Breast epithelium (tissue), 4 donors: ENCODE results near the gene GNPTAB. TPM values are rescaled to one million over a fixed set of nuclear protein-coding genes. Genes with fewer than 3 reads are reported as not detected.

ENCODE experiments used
- DNase-seq, 2 donors: peaks; one replicate each; pipeline ENCODE4 v3.0.0-alpha.2; 2019; ENCODE audit warnings: low spot score in 2 of 2
- H3K27ac ChIP-seq, 2 donors: fragments of 200-600 bp; sonication (generic) in 1 of 2; one replicate each; pipeline ENCODE4 v1.5.1; 2016 to 2019; ENCODE audit warnings: mild to moderate bottlenecking in 1 of 2
- H3K27me3 ChIP-seq, 2 donors: fragments of 200-600 bp; sonication (generic) in 1 of 2; one replicate each; pipeline versions ENCODE4 v1.5.1 to v1.6.0; 2017 to 2019; ENCODE audit warnings: control low read depth in 1 of 2, mild to moderate bottlenecking in 1 of 2
- H3K36me3 ChIP-seq: fragments of 200-600 bp; one replicate; pipeline ENCODE4 v1.5.1; 2019
- H3K4me1 ChIP-seq, 2 donors: fragments of 200-600 bp; sonication (generic); one replicate each; pipeline ENCODE4 v1.5.1; 2016 to 2019; ENCODE audit warnings: control low read depth in 1 of 2
- H3K4me3 ChIP-seq, 3 donors: fragments of 200-600 bp; sonication (generic); 1 replicate in 2 of 3; 2 replicates in 1 of 3; pipeline ENCODE4 v1.5.1; 2016 to 2019; ENCODE audit warnings: mild to moderate bottlenecking in 3 of 3, moderate library complexity in 2 of 3
- H3K9me3 ChIP-seq, 2 donors: fragments of 200-600 bp; sonication (generic) in 1 of 2; one replicate each; pipeline ENCODE4 v1.5.1; 2016 to 2019; ENCODE audit warnings: control low read depth in 1 of 2
- POLR2A ChIP-seq: fragments of 450-650 bp; IDR thresholded peaks from one replicate; pipeline ENCODE4 v1.6.1; 2016; ENCODE audit warnings: antibody characterized with exemption, mild to moderate bottlenecking, moderate library complexity
- POLR2AphosphoS5 ChIP-seq, 3 donors: sonication (generic); formaldehyde crosslinking; IDR thresholded peaks; one replicate each; pipeline ENCODE4 v1.6.1; 2017; ENCODE audit warnings: antibody characterized with exemption in 3 of 3
- intact Hi-C: fragments of 100-400 bp; cut with DNase I; formaldehyde crosslinking; loops from one replicate; pipeline ENCODE4 v1.15.1; 2023; ENCODE audit warnings: low total_unique reads
- total RNA-seq, 3 donors: library from RNA; depleted of rRNA; stranded (reverse); fragments of >200 nt; gene quantifications; one replicate each; pipeline ENCODE4 v1.1.0, GENCODE V29; 2016
- TF ChIP-seq, protein P1 (sequence below), 3 donors: fragments of 450-650 bp; IDR thresholded peaks; one replicate each; pipeline ENCODE4 v1.5.1; 2016 to 2017; ENCODE audit warnings: antibody characterized with exemption in 3 of 3, mild to moderate bottlenecking in 3 of 3, moderate library complexity in 3 of 3

Gene GNPTAB
- total RNA-seq, 3 donors from 2014 or later = 37.4 to 59.0 (median 39.7) TPM

DNA sequence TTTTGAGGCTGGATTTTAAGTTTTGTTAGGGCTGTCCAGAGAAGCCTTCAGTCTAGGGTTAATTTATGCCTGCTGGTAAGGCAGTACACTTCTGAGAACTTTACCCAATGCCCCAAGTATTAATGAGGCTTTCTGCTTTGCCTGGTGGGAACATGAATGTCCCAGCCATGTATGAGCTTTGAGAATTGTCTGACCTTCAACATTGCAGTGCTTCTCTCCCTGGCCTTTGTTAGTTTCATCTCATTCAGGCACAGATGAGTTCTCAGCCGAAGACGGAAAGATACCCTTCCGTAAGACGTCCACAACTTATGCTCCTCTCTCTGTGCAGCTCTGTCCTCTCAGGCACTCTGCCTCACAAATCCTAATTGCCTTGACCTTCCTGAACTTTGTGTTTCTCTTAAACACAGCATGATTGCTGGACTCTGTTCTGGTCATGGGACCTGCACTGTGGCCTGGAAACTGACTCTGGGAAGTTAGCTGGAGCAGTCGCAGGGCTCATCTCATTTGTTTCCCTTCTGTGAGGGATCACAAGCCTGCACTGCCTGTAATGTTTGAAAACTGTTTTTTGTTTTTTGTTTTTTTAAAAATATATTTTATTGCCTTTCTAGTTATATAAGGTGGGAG lies 117.6 kb downstream of the GNPTAB start:
- TF ChIP-seq POLR2AphosphoS5 (IDR thresholded peaks at IDR 0.05) (no peak), POLR2A (no peak)
- TF ChIP-seq, protein P1, sequence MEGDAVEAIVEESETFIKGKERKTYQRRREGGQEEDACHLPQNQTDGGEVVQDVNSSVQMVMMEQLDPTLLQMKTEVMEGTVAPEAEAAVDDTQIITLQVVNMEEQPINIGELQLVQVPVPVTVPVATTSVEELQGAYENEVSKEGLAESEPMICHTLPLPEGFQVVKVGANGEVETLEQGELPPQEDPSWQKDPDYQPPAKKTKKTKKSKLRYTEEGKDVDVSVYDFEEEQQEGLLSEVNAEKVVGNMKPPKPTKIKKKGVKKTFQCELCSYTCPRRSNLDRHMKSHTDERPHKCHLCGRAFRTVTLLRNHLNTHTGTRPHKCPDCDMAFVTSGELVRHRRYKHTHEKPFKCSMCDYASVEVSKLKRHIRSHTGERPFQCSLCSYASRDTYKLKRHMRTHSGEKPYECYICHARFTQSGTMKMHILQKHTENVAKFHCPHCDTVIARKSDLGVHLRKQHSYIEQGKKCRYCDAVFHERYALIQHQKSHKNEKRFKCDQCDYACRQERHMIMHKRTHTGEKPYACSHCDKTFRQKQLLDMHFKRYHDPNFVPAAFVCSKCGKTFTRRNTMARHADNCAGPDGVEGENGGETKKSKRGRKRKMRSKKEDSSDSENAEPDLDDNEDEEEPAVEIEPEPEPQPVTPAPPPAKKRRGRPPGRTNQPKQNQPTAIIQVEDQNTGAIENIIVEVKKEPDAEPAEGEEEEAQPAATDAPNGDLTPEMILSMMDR (IDR thresholded peaks at IDR 0.05) = no peak
- no peaks in the 10 kb centered on the region for H3K27me3 ChIP-seq
- H3K4me1 ChIP-seq = no peaks in the 10 kb centered on the region
- no peaks in the 10 kb centered on the region for H3K36me3 ChIP-seq
- peak in 1 of 2 donors; percentile 33 for DNase-seq
- peak overlapping the region; percentile 52 to 69 for H3K27ac ChIP-seq
- peak overlapping the region in 1 of 3 donors; percentile 27 for H3K4me3 ChIP-seq
- no peaks in the 10 kb centered on the region for H3K9me3 ChIP-seq
- intact Hi-C loops = no loop called here

DNA sequence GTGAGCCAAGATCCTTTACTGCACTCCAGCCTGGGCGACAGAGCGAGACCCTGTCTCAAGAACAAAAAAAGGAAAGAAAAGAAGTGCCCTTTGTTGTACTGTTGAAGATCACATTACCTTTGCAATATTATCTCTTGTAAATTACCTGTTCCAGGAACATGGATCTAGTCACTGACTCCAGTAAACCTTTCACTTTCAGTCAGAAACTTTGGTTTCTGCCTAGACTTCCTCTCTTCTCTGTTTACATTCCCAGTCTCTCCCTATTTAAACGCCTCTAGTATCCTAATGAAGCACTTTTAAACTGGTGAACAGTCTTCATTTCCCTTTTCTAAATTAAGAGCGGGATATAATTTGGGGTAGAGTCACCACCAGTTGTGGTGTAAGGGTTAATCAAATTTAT lies 120.5 kb downstream of the GNPTAB start:
- no peak overlapping the region for H3K4me3 ChIP-seq
- no peaks in the 10 kb centered on the region for H3K9me3 ChIP-seq
- DNase-seq = no peak
- intact Hi-C loops = no loop called here
- H3K27ac ChIP-seq = no peak overlapping the region
- H3K27me3 ChIP-seq = no peaks in the 10 kb centered on the region
- TF ChIP-seq POLR2A (no peak), POLR2AphosphoS5 (IDR thresholded peaks at IDR 0.05) (no peak)
- TF ChIP-seq, protein P1 (IDR thresholded peaks at IDR 0.05) = no peak
- H3K36me3 ChIP-seq = no peaks in the 10 kb centered on the region
- no peaks in the 10 kb centered on the region for H3K4me1 ChIP-seq

DNA sequence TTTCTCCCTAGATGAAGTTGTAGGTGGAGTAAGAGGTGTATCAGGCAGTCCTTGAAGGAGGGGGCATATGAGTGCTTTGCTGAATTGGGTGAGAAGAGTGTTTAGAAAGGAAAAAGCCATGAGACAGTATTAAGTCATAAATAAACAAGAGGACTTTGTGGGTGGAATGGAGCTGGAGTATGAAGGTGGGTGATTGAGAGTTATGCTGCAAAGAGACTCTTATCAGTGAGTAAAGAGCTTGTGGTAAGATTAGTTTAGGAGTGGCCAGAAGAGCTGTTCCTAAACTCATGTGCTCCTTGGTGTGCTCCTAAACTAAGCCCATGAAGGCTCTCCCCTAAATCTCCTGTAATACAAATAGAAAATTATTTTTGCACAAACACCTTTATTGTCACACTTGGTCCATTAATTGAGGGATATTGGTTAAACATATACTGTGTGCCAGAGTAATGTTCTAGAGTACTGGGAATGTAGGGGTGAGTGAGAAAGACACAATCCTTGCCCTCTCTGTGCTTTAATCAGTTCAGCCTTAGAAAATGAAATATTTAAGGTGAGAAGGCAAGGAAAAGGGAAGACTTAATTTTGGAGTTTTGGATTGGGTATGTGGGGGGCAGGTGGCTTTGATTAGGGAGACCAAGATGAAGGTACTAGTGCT lies 123.5 kb downstream of the GNPTAB start:
- intact Hi-C loops = no loop called here
- H3K27me3 ChIP-seq = no peaks in the 10 kb centered on the region
- TF ChIP-seq POLR2A = no peak
- TF ChIP-seq POLR2AphosphoS5 (IDR thresholded peaks at IDR 0.05) = no peak
- TF ChIP-seq, protein P1 (IDR thresholded peaks at IDR 0.05) = no peak
- no peaks in the 10 kb centered on the region for H3K9me3 ChIP-seq
- no peak for DNase-seq
- H3K27ac ChIP-seq = no peak overlapping the region
- H3K4me1 ChIP-seq = no peaks in the 10 kb centered on the region
- H3K4me3 ChIP-seq = no peak overlapping the region
- H3K36me3 ChIP-seq = no peaks in the 10 kb centered on the region

DNA sequence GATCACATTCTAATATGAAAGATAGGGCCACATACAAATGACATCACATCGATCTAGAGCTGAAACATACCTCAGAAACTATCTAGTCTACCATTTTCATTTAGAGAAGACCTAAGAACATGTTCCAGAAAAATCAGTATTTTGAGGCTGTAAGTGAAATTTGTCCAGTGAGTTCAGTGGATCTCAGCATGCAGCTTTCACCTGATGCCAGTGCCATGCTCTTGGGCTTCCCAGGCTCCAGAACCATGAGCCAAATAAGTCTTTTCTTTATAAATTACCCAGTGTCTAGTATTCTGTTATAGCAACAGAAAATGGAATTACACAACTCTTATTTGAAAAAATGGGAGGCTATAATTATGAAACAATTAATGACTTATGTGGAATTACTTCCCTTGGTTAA lies 124.4 kb downstream of the GNPTAB start:
- intact Hi-C loops = no loop called here
- H3K36me3 ChIP-seq = no peaks in the 10 kb centered on the region
- TF ChIP-seq POLR2A (no peak), POLR2AphosphoS5 (IDR thresholded peaks at IDR 0.05) (no peak)
- TF ChIP-seq, protein P1 (IDR thresholded peaks at IDR 0.05) = no peak
- H3K4me3 ChIP-seq = no peak overlapping the region
- H3K4me1 ChIP-seq = no peaks in the 10 kb centered on the region
- no peak for DNase-seq
- H3K27me3 ChIP-seq = no peaks in the 10 kb centered on the region
- H3K27ac ChIP-seq = no peak overlapping the region
- H3K9me3 ChIP-seq = no peaks in the 10 kb centered on the region

DNA sequence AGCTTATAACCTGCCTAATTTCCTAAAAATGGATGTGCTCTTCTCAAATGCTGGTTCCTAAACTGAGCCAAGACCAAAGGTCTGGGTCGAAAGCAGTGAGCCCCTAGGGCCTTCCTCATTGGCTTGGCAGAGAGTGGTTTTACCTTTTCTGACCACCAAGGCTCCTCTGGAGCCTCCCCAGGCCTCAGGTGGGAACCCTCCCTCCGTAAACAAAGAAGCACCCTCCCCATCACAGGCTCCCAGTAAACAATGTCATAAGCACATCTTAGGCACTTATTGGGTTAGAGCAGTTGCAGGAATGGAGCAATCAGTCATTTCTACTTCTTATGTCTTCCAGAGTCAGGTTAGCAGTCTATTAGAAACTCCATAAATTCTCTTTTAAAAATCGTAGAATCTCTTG lies 127.3 kb downstream of the GNPTAB start:
- DNase-seq = no peak

More for the DNA sequence above, 127.3 kb downstream of the GNPTAB start:
- peak overlapping the region; percentile 19 to 53 for H3K27ac ChIP-seq
- intact Hi-C loops = no loop called here
- no peaks in the 10 kb centered on the region for H3K27me3 ChIP-seq
- peak overlapping the region in 1 of 3 donors; percentile 38 for H3K4me3 ChIP-seq
- no peaks in the 10 kb centered on the region for H3K36me3 ChIP-seq
- no peaks in the 10 kb centered on the region for H3K4me1 ChIP-seq
- TF ChIP-seq POLR2A = no peak
- TF ChIP-seq POLR2AphosphoS5 (IDR thresholded peaks at IDR 0.05) = no peak
- TF ChIP-seq, protein P1 (IDR thresholded peaks at IDR 0.05) = no peak
- no peaks in the 10 kb centered on the region for H3K9me3 ChIP-seq
